CD4-positive, alpha-beta T cell treated with Interleukin-4 for 1 hour (primary cell): ENCODE measurements around the gene OCSTAMP.

Source experiments
- DNase-seq, 2 donors: peaks; one replicate each; pipeline ENCODE4 v3.0.0-alpha.2; 2020 to 2022

The OCSTAMP gene

GRCh38 chr20:46550461-46550860, at the start of gene OCSTAMP:
OCSTAMP (minus strand) TSS chr20:46550654; CDS start chr20:46550560, 94 bp downstream.
- no peak for DNase-seq

- DNase-seq = no peak
Observed at GRCh38 chr20:46599227-46599987, 49.0 kb upstream of the OCSTAMP start.

GRCh38 chr20:46595933-46596332, 45.5 kb upstream of the OCSTAMP start:
- DNase-seq = no peak

GRCh38 chr20:46594725-46595124, 44.3 kb upstream of the OCSTAMP start:
- no peak for DNase-seq

GRCh38 chr20:46592580-46593362, 42.3 kb upstream of the OCSTAMP start:
- no peak for DNase-seq

- DNase-seq = no peak
Observed at GRCh38 chr20:46590443-46590842, 40.0 kb upstream of the OCSTAMP start.

GRCh38 chr20:46588532-46589511, 38.4 kb upstream of the OCSTAMP start:
- peak in 1 of 2 donors; percentile 2 for DNase-seq

GRCh38 chr20:46587986-46588385, 37.5 kb upstream of the OCSTAMP start:
- no peak for DNase-seq

GRCh38 chr20:46586724-46587123, 36.3 kb upstream of the OCSTAMP start:
- no peak for DNase-seq

- DNase-seq = no peak
Observed at GRCh38 chr20:46584508-46584907, 34.1 kb upstream of the OCSTAMP start.

- no peak for DNase-seq
Observed at GRCh38 chr20:46583411-46584214, 33.2 kb upstream of the OCSTAMP start.

- DNase-seq = no peak
Observed at GRCh38 chr20:46582648-46583047, 32.2 kb upstream of the OCSTAMP start.

- DNase-seq = no peak
Observed at GRCh38 chr20:46581391-46581790, 30.9 kb upstream of the OCSTAMP start.

GRCh38 chr20:46580613-46581205, 30.3 kb upstream of the OCSTAMP start:
- DNase-seq = no peak

- DNase-seq = no peak
Observed at GRCh38 chr20:46578745-46579144, 28.3 kb upstream of the OCSTAMP start.

- no peak for DNase-seq
Observed at GRCh38 chr20:46576774-46577395, 26.4 kb upstream of the OCSTAMP start.

- DNase-seq = no peak
Observed at GRCh38 chr20:46575937-46576461, 25.5 kb upstream of the OCSTAMP start.

GRCh38 chr20:46575394-46575793, 24.9 kb upstream of the OCSTAMP start:
- DNase-seq = no peak

GRCh38 chr20:46573788-46574584, 23.5 kb upstream of the OCSTAMP start:
- no peak for DNase-seq

GRCh38 chr20:46573234-46573633, 22.8 kb upstream of the OCSTAMP start:
- no peak for DNase-seq
